ENCODE measurements around the gene TUFT1. TPM values are rescaled to one million over a fixed set of nuclear protein-coding genes. Genes with fewer than 3 reads are reported as not detected.

Gene TUFT1
- total and polyA plus RNA-seq, 2 of the 4 experiments (the other 2 are of a cell fraction), result 21.2 to 30.3 TPM

GRCh38 chr1:151523326-151523725 lies 16.8 kb upstream of the TUFT1 start:
- Histone ChIP-seq H3K9me3 (ENCODE audit: control insufficient read depth, insufficient read depth, low read length) (no peaks in the 10 kb centered on the region), H3K23ac (ENCODE audit: low read depth, low read length) (no peak overlapping the region), H3K4ac (ENCODE audit: low read depth, low read length) (no peak overlapping the region), H4K5ac (ENCODE audit: low read depth, low read length) (no peak overlapping the region), H2AFZ (replicated peaks; ENCODE audit: low read length, poor library complexity) (no peak overlapping the region), H4K91ac (ENCODE audit: insufficient read depth, low read depth, low read length) (no peak overlapping the region), H3K4me2 (ENCODE audit: low read depth, low read length) (no peak overlapping the region), H4K20me1 (ENCODE audit: insufficient read depth, low read length) (no peaks in the 10 kb centered on the region), H2BK120ac (ENCODE audit: low read depth, low read length) (no peak overlapping the region), H3K18ac (ENCODE audit: low read depth, low read length) (no peak overlapping the region), H3K14ac (replicated peaks; ENCODE audit: low read depth, low read length) (no peak overlapping the region), H3K9ac (ENCODE audit: low read depth, low read length) (no peak overlapping the region), H3K4me1 (ENCODE audit: control insufficient read depth, insufficient read depth, low read length) (peaks cover 5% of the 10 kb centered on the region; the same call in 1 of the 2 replicates), H2AK9ac (replicated peaks; ENCODE audit: low read depth, low read length, poor library complexity) (no peak overlapping the region), H2AK5ac (ENCODE audit: low read depth, low read length) (no peak overlapping the region), H3K9me1 (ENCODE audit: insufficient read depth, low read length) (no peaks in the 10 kb centered on the region), H2BK5ac (ENCODE audit: low read depth, low read length, poor library complexity, severe bottlenecking) (no peak overlapping the region), H3K36me3 (ENCODE audit: control insufficient read depth, insufficient read depth, low read length) (no peaks in the 10 kb centered on the region), H4K8ac (ENCODE audit: low read depth in 2 of 2, low read length in 2 of 2) (no peak overlapping the region), H3K27me3 (ENCODE audit: control insufficient read depth, insufficient read depth, low read length) (peaks cover 11% of the 10 kb centered on the region), H2BK15ac (ENCODE audit: low read depth, low read length) (no peak overlapping the region), H3K79me1 (ENCODE audit: low read depth in 1 of 2, low read length in 2 of 2) (no peaks in the 10 kb centered on the region), H3K4me3 (ENCODE audit: insufficient read depth, low read depth, low read length) (no peak overlapping the region), H2BK20ac (ENCODE audit: low read depth, low read length) (no peak overlapping the region), H3K27ac (ENCODE audit: insufficient read depth, low read length) (no peak overlapping the region), H3K56ac (ENCODE audit: extremely low read depth, insufficient read depth, low read length) (no peak overlapping the region)
- no CpG with 5 or more reads among the region's 5 CpGs for WGBS, 2 experiments (ENCODE audit: extremely low coverage in 2 of 2, insufficient read length in 1 of 2)
- in situ Hi-C loops (cut with MboI; ENCODE audit: low sequenced_read_pairs), result no loop called here
- CTCF ChIA-PET, result interaction anchor here (0.6 kb wide), 1 partner anchor 406 kb away, joined by 5 read pairs; no protein-coding TSS in a partner anchor
- TF ChIP-seq RAD21 (IDR thresholded peaks at IDR 0.05; ENCODE audit: low read length), result no peak
- no peak for TF ChIP-seq SMC3 (IDR thresholded peaks at IDR 0.05; ENCODE audit: low read depth, low read length)
- no peak for TF ChIP-seq RCOR1 (IDR thresholded peaks at IDR 0.05; ENCODE audit: insufficient replicate concordance, low read length)
- no peak for TF ChIP-seq MAFK (IDR thresholded peaks at IDR 0.05; ENCODE audit: low read depth, low read length)
- TF ChIP-seq FOS (IDR thresholded peaks at IDR 0.05; ENCODE audit: low read depth, low read length), result no peak
- TF ChIP-seq, protein P1, sequence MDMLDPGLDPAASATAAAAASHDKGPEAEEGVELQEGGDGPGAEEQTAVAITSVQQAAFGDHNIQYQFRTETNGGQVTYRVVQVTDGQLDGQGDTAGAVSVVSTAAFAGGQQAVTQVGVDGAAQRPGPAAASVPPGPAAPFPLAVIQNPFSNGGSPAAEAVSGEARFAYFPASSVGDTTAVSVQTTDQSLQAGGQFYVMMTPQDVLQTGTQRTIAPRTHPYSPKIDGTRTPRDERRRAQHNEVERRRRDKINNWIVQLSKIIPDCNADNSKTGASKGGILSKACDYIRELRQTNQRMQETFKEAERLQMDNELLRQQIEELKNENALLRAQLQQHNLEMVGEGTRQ (IDR thresholded peaks at IDR 0.05; ENCODE audit: low read depth, low read length), result no peak
- no peak for TF ChIP-seq CHD1 (IDR thresholded peaks at IDR 0.05; ENCODE audit: low read depth, low read length)
- TF ChIP-seq CEBPB (IDR thresholded peaks at IDR 0.05; ENCODE audit: low read depth, low read length), result no peak
- no peak for TF ChIP-seq POLR2A (IDR thresholded peaks at IDR 0.05; ENCODE audit: low read depth, low read length)
- no peak for TF ChIP-seq ELK1 (IDR thresholded peaks at IDR 0.05; ENCODE audit: borderline replicate concordance, low read depth, low read length)
- TF ChIP-seq, protein P2, sequence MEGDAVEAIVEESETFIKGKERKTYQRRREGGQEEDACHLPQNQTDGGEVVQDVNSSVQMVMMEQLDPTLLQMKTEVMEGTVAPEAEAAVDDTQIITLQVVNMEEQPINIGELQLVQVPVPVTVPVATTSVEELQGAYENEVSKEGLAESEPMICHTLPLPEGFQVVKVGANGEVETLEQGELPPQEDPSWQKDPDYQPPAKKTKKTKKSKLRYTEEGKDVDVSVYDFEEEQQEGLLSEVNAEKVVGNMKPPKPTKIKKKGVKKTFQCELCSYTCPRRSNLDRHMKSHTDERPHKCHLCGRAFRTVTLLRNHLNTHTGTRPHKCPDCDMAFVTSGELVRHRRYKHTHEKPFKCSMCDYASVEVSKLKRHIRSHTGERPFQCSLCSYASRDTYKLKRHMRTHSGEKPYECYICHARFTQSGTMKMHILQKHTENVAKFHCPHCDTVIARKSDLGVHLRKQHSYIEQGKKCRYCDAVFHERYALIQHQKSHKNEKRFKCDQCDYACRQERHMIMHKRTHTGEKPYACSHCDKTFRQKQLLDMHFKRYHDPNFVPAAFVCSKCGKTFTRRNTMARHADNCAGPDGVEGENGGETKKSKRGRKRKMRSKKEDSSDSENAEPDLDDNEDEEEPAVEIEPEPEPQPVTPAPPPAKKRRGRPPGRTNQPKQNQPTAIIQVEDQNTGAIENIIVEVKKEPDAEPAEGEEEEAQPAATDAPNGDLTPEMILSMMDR (conservative IDR thresholded peaks at IDR 0.05; ENCODE audit: low read depth, low read length), result no peak
- TF ChIP-seq BHLHE40 (IDR thresholded peaks at IDR 0.05; ENCODE audit: low read depth, low read length), result no peak
- POLR2A ChIA-PET (ENCODE audit: unreplicated experiment), result no interaction called here
- ATAC-seq (ENCODE audit: low read depth) (no peak), DNase-seq (no peak)
- intact Hi-C loops (cut with micrococcal nuclease), result no loop called here
- BruUV-seq (replicated peaks), result no TSS peak
- dilution Hi-C loops (cut with HindIII; ENCODE audit: low sequenced_read_pairs, unreplicated experiment), result no loop called here
